Heart left ventricle (tissue), 16 donors: Measurements from ENCODE around the gene DEFB123. TPM values are rescaled to one million over a fixed set of nuclear protein-coding genes. Genes with fewer than 3 reads are reported as not detected.
A peak's percentile ranks its signal among the peaks of the same experiment; 100 is the strongest.

ENCODE experiments used
- ATAC-seq, 4 donors: fragments of 200-7000 bp; cut with Tn5 transposase; one replicate each; pipeline ENCODE4 v1.9.1; 2020 to 2022; ENCODE audit warnings: moderate library complexity in 4 of 4, mild to moderate bottlenecking in 3 of 4, moderate number of reproducible peaks in 1 of 4
- DNase-seq, 5 donors: peaks; one replicate each; pipeline ENCODE4 v3.0.0-alpha.2; 2020
- H3K27ac ChIP-seq, 12 donors: fragments of 200-600 bp; sonication (generic) in 4 of 12; one replicate each; pipeline versions ENCODE4 v1.5.0 to v1.8.0; 2016 to 2022; ENCODE audit warnings: mild to moderate bottlenecking in 2 of 12
- H3K27me3 ChIP-seq, 9 donors: fragments of 200-600 bp; sonication (generic) in 2 of 9; one replicate each; pipeline versions ENCODE4 v1.5.1 to v1.8.0; 2016 to 2022; ENCODE audit warnings: mild to moderate bottlenecking in 3 of 9
- H3K36me3 ChIP-seq, 9 donors: fragments of 200-600 bp; sonication (generic) in 2 of 9; one replicate each; pipeline versions ENCODE4 v1.5.0 to v1.8.0; 2018 to 2022; ENCODE audit warnings: mild to moderate bottlenecking in 2 of 9
- H3K4me1 ChIP-seq, 12 donors: fragments of 200-600 bp; sonication (generic) in 4 of 12; one replicate each; pipeline versions ENCODE4 v1.5.0 to v1.8.0; 2016 to 2022; ENCODE audit warnings: mild to moderate bottlenecking in 3 of 12
- H3K4me3 ChIP-seq, 12 donors: fragments of 200-600 bp; sonication (generic) in 4 of 12; one replicate each; pipeline versions ENCODE4 v1.5.0 to v1.8.0; 2017 to 2022; ENCODE audit warnings: mild to moderate bottlenecking in 9 of 12, moderate library complexity in 4 of 12
- H3K9me3 ChIP-seq, 12 donors: fragments of 200-600 bp; sonication (generic) in 4 of 12; one replicate each; pipeline versions ENCODE4 v1.5.0 to v1.8.0; 2016 to 2022; ENCODE audit warnings: mild to moderate bottlenecking in 1 of 12
- POLR2A ChIP-seq, 2 donors: fragments of 450-650 bp; IDR thresholded peaks; one replicate each; pipeline ENCODE4 v1.6.1; 2017; ENCODE audit warnings: antibody characterized with exemption in 2 of 2, mild to moderate bottlenecking in 2 of 2, moderate library complexity in 2 of 2
- WGBS, 4 donors: extraction: QIAGEN DNeasy Blood & Tissue Kit in 2 of 4; methylation state at CpG; one replicate each; pipeline versions ENCODE4 v1.1.5 to v1.1.7; 2013 to 2018; 5-methylcytosine and 5-hydroxymethylcytosine counted together
- intact Hi-C, 10 donors: fragments of 100-400 bp; cut with DNase I; formaldehyde crosslinking; loops; one replicate each; pipeline versions ENCODE4 v1.11.1 to v1.14.2; 2022
- polyA plus RNA-seq, 2 donors: library from polyadenylated mRNA; stranded (reverse); fragments of 200-250 nt; gene quantifications; one replicate each; pipeline ENCODE4 v1.2.3, GENCODE V29; 2013
- total RNA-seq, 9 donors: library from RNA; depleted of rRNA in 2 of 9; stranded (reverse); fragments of >200 nt in 2 of 9; fragmentation: NEBNext Ultra II Directional in 3 of 9; extraction: Animal tissue kit (Norgen Biotek cat#: 25700) in 3 of 9; gene quantifications; one replicate each; pipeline versions ENCODE4 v1.1.0 to v1.2.4, GENCODE V29; 2016 to 2023
- TF ChIP-seq, protein P1 (sequence below), 12 donors: fragments of 200-600 bp; sonication (generic) in 4 of 12; IDR thresholded peaks; one replicate each; pipeline versions ENCODE4 v1.5.0 to v1.8.0; 2018 to 2022; ENCODE audit warnings: antibody characterized with exemption in 12 of 12, mild to moderate bottlenecking in 5 of 12
- donor health status: ischemic (EF 13 %, LVEDD 7.1; RV severe dilation, severe dysfunction).
- donor health status: healthy with polysubstance abuse.
- donor health status: DM: no; HTN: yes; CAD: no.
- donor health status: DM: no; HTN: no; CAD: no.
- donor health status: ischemic (EF 25% LVEDD 6.9; RV normal size, moderate dysfunction).
- donor health status: ischemic (EF 25% LVEDD 5.7; RV mildly dilated, moderate dysfunction).
- donor health status: healthy.
- donor health status: DM: yes; HTN: yes; CAD: no.
- donor health status: ischemic (EF 35%, LVEDD 5.7; RV mildly dilated, moderate dysfunction).
- donor health status: nonischemic (EF 11% LVEDD 7.7; RV severe dilation, severe dysfunction).
- donor health status: DM: yes; HTN: yes; CAD: no.
- donor health status: PGD.
- donor health status: ischemic (EF 29% LVEDD 5.4; RV normal size, mild dysfunction).
- donor health status: nonischemic (EF 23%, LVEDD 6.1; RV moderate dilation, normal function).

DEFB123 gene
- total and polyA plus RNA-seq, 11 donors: not detected

DNA sequence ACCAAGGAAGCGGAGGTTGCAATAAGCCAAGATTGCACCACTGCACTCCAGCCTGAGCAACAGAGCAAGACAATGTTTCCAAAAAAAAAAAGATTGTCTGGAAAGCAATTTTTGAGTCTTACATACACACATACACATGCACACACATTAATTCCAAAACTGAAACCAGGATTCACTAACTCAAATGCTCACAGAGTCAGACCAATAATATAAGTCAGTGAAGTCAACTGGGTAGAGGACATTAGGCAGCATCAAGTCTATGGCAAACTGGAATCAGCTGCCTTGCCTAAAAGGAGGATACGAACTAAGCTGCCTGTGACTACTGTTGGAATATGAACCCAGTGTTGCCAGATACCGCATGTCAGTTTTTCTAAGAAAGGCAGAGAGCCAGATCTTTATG is 50.3 kb downstream of the DEFB123 start:
- WGBS, 4 donors: 90 to 94% (median 92%) methylated on average over 3 of the region's 3 CpGs
- Histone ChIP-seq H3K36me3 (no peaks in the 10 kb centered on the region), H3K27me3 (peaks cover 0 to 7% (median 0%) of the 10 kb centered on the region in 9 donors), H3K4me3 (no peak overlapping the region), H3K9me3 (no peaks in the 10 kb centered on the region), H3K4me1 (peaks cover 0 to 28% (median 4%) of the 10 kb centered on the region in 12 donors), H3K27ac (no peak overlapping the region)
- no peak for TF ChIP-seq POLR2A (IDR thresholded peaks at IDR 0.05)
- TF ChIP-seq, protein P1, sequence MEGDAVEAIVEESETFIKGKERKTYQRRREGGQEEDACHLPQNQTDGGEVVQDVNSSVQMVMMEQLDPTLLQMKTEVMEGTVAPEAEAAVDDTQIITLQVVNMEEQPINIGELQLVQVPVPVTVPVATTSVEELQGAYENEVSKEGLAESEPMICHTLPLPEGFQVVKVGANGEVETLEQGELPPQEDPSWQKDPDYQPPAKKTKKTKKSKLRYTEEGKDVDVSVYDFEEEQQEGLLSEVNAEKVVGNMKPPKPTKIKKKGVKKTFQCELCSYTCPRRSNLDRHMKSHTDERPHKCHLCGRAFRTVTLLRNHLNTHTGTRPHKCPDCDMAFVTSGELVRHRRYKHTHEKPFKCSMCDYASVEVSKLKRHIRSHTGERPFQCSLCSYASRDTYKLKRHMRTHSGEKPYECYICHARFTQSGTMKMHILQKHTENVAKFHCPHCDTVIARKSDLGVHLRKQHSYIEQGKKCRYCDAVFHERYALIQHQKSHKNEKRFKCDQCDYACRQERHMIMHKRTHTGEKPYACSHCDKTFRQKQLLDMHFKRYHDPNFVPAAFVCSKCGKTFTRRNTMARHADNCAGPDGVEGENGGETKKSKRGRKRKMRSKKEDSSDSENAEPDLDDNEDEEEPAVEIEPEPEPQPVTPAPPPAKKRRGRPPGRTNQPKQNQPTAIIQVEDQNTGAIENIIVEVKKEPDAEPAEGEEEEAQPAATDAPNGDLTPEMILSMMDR (IDR thresholded peaks at IDR 0.05): no peak
- intact Hi-C loops: no loop called here
- ATAC-seq: no peak
- DNase-seq: no peak

DNA sequence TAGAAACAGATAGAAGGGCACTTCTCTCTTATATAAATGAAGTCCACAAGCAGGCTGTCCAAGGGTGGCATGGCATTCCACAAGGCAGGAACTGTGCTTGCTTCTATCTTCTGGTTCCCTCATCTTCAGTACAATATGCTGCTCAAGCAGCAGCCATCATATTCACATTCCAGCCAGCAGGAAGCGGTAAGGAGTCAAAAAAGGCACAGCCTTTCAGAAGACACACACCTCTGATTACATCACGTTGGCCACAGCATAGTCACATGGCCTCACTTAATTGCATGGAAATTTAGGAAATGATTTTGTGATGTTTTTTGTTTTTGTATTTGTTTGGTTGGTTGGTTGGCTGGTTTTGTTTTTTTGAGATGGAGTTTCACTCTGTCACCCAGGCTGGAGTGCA is 53.7 kb downstream of the DEFB123 start:
- Histone ChIP-seq H3K4me3 (no peak overlapping the region), H3K9me3 (no peaks in the 10 kb centered on the region), H3K4me1 (peaks cover 0 to 31% (median 19%) of the 10 kb centered on the region in 12 donors), H3K27me3 (peaks cover 0 to 5% (median 0%) of the 10 kb centered on the region in 9 donors), H3K36me3 (no peaks in the 10 kb centered on the region), H3K27ac (no peak overlapping the region)
- TF ChIP-seq, protein P1 (IDR thresholded peaks at IDR 0.05): peak in 5 of 12 donors; percentile 15 to 34 (median 27)
- no peak for TF ChIP-seq POLR2A (IDR thresholded peaks at IDR 0.05)
- intact Hi-C loops: no loop called here
- DNase-seq (no peak), ATAC-seq (no peak)
- WGBS, 4 donors: 48 to 73% (median 49%) methylated on average over 2 of the region's 2 CpGs

DNA sequence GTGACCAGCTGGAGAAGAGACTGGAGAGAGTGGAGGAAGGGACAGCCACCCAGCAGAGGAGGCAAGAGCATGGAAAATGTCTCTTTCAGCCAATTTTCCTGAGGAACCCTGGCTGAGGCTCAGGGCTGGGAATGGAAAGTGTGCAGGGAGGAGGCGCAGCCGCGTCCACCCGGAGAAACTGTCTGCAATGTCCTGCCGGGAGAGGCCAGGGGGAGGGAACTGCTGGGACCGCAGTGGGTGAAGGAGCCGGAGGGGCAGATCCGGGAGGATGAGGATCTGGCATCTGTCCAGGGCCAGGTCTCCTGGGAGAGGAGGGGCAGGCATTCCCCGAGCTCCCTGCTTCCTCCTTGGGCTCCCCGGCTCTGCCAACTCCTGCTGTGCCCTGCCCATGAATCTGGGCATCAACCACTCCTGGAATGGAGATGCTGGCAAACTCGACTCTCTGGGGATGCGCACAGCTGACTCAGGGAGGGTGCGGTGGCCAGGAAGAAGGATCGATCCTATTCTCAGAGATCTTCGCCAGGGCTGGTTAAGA is 56.4 kb downstream of the DEFB123 start:
- H3K9me3 ChIP-seq: no peaks in the 10 kb centered on the region
- DNase-seq: peak; percentile 79 to 90 (median 84)
- H3K4me1 ChIP-seq: peaks cover 0 to 31% (median 19%) of the 10 kb centered on the region in 12 donors
- peak overlapping the region in 4 of 12 donors; percentile 1 to 24 (median 14) for H3K4me3 ChIP-seq
- H3K27me3 ChIP-seq: peaks cover 0 to 5% (median 0%) of the 10 kb centered on the region in 9 donors
- intact Hi-C loops: loop anchor here in 1 of 10 donors (2.0 kb wide), 1 partner anchor 22 kb away; the partner anchor contains the start of genes DEFB124 and REM1
- no peak for TF ChIP-seq POLR2A (IDR thresholded peaks at IDR 0.05)
- TF ChIP-seq, protein P1 (IDR thresholded peaks at IDR 0.05): peak in 1 of 12 donors; percentile 13
- no peaks in the 10 kb centered on the region for H3K36me3 ChIP-seq
- H3K27ac ChIP-seq: peak overlapping the region; percentile 25 to 84 (median 67)
- WGBS, 4 donors: 18 to 29% (median 26%) methylated on average over 14 to 15 of the region's 15 CpGs
- ATAC-seq: peak; percentile 81 to 94 (median 90)

DNA sequence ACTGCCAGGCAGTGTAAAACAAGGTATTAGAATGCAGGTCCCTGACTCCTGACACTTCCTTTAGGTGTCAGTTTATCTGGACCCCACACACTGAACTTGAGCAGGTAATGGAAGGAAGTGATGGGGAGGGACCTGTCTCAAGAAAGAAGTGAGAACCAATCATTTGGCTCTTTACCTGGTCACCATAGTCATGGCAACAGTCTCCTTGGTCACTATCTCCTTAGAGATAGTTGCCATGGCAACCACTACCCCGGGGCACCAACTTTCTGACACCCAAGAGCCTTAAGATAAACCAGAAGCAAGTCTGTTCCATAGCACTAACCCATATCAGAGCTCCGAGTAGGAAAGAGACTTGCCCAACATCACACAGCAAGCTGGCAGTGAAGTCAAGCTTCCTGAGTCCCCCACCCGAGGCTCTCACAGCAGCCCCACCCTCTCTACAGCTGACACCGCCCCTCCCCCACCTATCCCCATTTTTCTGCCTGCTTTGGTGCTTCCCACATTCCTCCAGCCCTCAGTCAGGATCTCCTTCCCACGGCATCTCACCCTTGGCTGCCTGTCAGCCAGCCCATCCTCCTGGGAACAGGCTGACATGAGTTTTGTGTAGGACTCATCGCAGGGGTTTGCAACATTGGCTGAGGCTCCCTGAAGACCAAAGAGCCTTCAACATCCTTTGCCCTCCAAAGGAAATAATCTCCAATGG is 57.6 kb downstream of the DEFB123 start:
- DNase-seq (peak; percentile 69 to 75 (median 73)), ATAC-seq (peak in 3 of 4 donors; percentile 16 to 64 (median 23))
- TF ChIP-seq POLR2A (IDR thresholded peaks at IDR 0.05): no peak
- TF ChIP-seq, protein P1 (IDR thresholded peaks at IDR 0.05): no peak
- WGBS, 4 donors: 16 to 33% (median 25%) methylated on average over 6 of the region's 6 CpGs
- H3K4me3 ChIP-seq: no peak overlapping the region
- H3K27me3 ChIP-seq: peaks cover 0 to under 1% (median 0%) of the 10 kb centered on the region in 9 donors
- H3K36me3 ChIP-seq: no peaks in the 10 kb centered on the region
- intact Hi-C loops: loop anchor here in 1 of 10 donors (2.0 kb wide), 1 partner anchor 23 kb away; the partner anchor contains the start of genes DEFB124 and REM1
- H3K4me1 ChIP-seq: peaks cover 0 to 31% (median 19%) of the 10 kb centered on the region in 12 donors
- H3K27ac ChIP-seq: peak overlapping the region in 10 of 12 donors; percentile 6 to 84 (median 74)
- H3K9me3 ChIP-seq: no peaks in the 10 kb centered on the region
